Measurements from ENCODE around the gene ZNF385B.

The ZNF385B gene

GRCh38 chr2:179454443-179455171, 406.8 kb downstream of the ZNF385B start:
- in situ Hi-C loops (cut with HindIII; ENCODE audit: low sequenced_read_pairs), result no loop called here

GRCh38 chr2:179449010-179449409, 412.4 kb downstream of the ZNF385B start:
- in situ Hi-C loops (cut with HindIII; ENCODE audit: low sequenced_read_pairs), result no loop called here

GRCh38 chr2:179447839-179448447, 413.5 kb downstream of the ZNF385B start:
- in situ Hi-C loops (cut with HindIII; ENCODE audit: low sequenced_read_pairs), result no loop called here

- in situ Hi-C loops (cut with HindIII; ENCODE audit: low sequenced_read_pairs), result no loop called here
Measured at GRCh38 chr2:179447421-179447820, 414.0 kb downstream of the ZNF385B start.

DNA sequence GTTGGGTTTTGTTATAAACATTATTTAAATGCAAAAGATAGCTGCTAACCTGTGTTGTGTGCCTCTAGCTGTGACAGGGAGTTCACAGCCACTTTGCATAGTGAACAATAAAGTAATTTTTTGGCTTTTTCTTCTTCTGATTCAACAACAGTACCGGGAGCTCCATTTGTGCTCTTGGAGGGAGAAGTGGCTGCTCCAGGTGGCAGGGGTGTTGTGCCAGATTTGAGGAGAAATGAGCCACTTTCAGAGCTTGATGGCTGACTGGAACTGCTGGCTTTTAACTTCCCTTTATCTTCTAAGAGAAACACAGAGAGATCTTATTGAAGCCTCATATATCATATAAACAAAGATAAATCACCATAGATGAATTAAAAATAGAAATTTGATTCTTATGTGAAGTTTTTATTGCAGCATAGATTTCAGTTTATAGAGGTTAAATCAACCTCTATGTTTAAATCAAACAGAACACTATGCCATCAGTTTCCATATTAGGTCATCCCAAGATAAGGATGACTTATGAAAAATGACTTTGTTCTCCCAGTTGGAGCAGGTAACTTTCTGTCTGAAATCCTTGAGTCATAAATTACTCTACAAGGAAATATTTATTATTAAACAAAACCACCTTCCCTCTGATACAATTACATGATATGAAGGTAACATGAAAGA, 414.8 kb downstream of the ZNF385B start:
- in situ Hi-C loops (cut with HindIII; ENCODE audit: low sequenced_read_pairs), result no loop called here

- in situ Hi-C loops (cut with HindIII; ENCODE audit: low sequenced_read_pairs), result no loop called here
Measured at GRCh38 chr2:179444056-179444455, 417.4 kb downstream of the ZNF385B start.

DNA sequence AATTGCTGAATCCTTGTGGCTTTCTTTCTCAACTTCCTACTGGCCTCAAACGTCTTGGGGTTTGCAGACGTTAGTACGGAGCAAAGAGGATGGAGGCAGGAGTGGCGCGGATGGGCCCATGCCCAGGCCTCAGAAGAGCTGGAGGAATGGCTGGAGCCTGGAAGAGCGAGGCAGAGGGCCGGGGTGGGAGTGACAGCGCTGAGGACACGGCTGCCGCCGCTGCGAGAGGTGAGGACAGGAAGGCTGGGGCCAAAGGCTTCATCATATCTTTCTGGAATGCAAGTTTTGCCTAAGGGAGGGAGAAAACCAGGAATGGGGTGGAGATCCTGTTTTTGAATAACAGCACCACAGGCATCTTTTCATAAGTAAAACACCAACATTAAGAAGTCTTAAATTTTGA, 418.2 kb downstream of the ZNF385B start:
- in situ Hi-C loops (cut with HindIII; ENCODE audit: low sequenced_read_pairs), result no loop called here

DNA sequence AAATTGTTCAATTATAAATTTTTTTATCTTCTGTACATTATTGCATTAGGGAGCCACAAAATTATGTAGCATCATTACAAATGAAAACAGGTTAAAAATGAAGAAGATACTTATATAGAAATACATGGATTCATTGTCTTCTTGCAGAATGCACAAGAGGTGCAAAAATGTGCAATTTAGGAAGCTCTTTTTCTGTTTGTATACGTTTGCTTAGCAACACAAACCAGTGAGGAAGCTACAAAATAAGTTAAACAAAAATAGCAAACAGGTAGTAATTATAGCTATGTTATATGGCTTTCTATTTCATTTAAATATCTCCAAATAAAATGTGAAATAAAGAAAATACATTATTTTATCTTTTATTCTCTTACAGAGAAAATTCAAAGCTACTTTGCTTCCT, 419.2 kb downstream of the ZNF385B start:
- in situ Hi-C loops (cut with HindIII; ENCODE audit: low sequenced_read_pairs), result no loop called here

- in situ Hi-C loops (cut with HindIII; ENCODE audit: low sequenced_read_pairs), result no loop called here
Measured at GRCh38 chr2:179441551-179441950, 419.9 kb downstream of the ZNF385B start.

DNA sequence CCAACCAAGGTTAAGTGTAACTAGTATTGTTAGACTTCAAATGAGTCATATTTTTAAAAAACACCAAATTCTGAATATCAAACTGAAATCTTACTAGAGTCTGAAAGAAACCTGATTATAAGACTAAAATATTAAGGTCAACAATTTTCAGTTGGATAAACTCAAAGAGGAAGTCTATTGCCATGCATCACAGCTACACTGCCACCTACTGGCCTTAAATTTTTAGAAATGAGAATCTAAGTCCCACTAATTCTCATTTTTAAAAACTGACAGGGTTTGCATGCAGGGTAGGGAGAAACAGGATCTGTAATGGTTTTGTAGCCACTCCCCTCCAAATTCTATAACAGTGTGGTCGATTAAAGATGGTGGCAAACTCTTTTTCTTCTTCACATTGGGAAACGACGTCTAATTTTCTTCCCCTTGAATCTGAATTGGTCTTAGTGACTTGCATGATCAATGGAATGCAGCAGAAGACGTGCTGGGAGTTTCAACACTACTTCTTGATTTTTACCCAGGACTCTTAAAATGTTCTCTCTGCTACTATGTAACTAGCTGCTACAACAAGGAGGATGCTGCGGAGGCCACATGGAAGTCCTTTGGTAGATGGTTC, 420.7 kb downstream of the ZNF385B start:
- in situ Hi-C loops (cut with HindIII; ENCODE audit: low sequenced_read_pairs), result no loop called here

- in situ Hi-C loops (cut with HindIII; ENCODE audit: low sequenced_read_pairs), result no loop called here
Measured at GRCh38 chr2:179438654-179439053, 422.8 kb downstream of the ZNF385B start.

- in situ Hi-C loops (cut with HindIII; ENCODE audit: low sequenced_read_pairs), result no loop called here
Measured at GRCh38 chr2:179437430-179437829, 424.0 kb downstream of the ZNF385B start.

DNA sequence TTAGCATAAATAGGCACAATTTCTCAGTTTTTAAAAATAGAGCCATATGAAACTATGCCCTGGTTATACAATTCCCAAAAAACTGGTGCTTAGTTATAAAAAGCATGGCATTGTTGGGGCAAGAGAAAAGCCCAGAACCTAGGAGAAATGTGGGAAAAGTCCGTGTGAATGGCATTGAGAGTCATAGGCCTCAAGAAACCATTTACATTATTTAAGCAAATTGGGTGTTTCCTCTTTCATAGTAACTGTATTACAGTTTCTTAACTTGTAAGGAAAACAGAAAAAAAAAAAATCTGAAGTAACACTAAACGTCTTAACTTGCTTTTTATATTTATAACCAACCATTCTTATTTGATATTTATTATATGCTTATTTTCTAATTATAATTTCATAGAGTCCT, 425.8 kb downstream of the ZNF385B start:
- in situ Hi-C loops (cut with HindIII; ENCODE audit: low sequenced_read_pairs), result no loop called here

- in situ Hi-C loops (cut with HindIII; ENCODE audit: low sequenced_read_pairs), result no loop called here
Measured at GRCh38 chr2:179435000-179435399, 426.4 kb downstream of the ZNF385B start.

- in situ Hi-C loops (cut with HindIII; ENCODE audit: low sequenced_read_pairs), result no loop called here
Measured at GRCh38 chr2:179434357-179434756, 427.1 kb downstream of the ZNF385B start.

GRCh38 chr2:179432751-179433150, 428.7 kb downstream of the ZNF385B start:
- in situ Hi-C loops (cut with HindIII; ENCODE audit: low sequenced_read_pairs), result no loop called here

DNA sequence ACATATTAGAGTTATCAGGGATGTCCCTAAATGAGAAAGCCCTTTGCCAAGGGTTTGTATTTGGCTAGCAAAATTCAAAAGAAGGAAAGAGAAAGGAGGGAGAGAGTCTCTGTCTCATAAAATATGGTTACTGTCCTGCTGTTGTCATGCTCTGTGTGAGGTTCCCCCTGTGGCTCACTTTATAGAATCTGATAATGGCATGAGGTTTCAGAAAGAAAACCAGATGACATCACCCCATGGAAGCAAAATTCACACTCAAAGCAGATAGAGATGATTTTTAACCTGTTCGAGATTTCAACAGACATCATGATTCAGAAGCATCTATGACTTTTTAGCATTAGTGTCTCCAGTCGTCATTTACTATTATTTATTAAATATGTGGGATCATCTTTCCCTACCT, 431.8 kb downstream of the ZNF385B start:
- in situ Hi-C loops (cut with HindIII; ENCODE audit: low sequenced_read_pairs), result loop anchor here (5.0 kb wide), 1 partner anchor 308 kb away; no protein-coding TSS in a partner anchor

DNA sequence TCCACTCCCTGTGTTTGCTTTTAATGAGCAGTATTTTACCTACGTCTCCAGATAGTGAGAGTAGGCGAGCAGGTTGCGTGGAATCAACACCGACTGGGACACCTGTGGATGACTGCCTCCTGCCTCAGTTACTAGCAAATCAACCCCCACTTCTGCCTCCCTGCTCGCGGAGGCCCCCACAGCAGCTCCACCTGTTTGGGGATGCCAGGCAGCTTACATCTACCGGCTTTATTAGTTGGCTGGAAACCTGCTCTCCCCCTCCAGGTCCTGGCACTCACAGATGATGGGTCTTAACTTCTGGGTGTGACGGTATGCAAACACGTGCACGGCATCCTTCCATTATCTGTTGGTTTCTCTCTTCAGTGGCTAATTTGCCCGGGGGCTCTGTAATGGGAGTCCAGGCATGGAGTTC, 432.3 kb downstream of the ZNF385B start:
- in situ Hi-C loops (cut with HindIII; ENCODE audit: low sequenced_read_pairs), result loop anchor here (5.0 kb wide), 1 partner anchor 308 kb away; no protein-coding TSS in a partner anchor

DNA sequence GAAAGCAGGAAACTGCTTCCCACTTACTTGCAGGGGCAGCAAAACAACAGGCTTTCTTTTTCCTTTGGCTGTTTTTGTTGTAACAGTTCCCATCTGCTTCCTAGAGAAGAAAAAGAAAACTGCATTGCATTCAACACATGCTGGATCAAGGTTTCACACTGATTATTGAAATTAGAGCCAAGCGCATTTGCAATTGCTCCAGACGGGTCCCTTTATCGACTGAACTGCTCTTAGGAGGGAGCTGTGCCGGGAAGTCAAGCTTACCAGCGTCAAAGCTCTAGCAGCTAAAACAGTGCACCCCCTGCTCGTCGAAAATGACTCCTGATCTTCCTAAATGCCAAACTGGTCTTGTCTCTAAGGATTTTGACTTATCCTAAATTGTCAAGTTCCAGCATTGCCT, 432.8 kb downstream of the ZNF385B start:
- in situ Hi-C loops (cut with HindIII; ENCODE audit: low sequenced_read_pairs), result loop anchor here (5.0 kb wide), 1 partner anchor 309 kb away; no protein-coding TSS in a partner anchor

DNA sequence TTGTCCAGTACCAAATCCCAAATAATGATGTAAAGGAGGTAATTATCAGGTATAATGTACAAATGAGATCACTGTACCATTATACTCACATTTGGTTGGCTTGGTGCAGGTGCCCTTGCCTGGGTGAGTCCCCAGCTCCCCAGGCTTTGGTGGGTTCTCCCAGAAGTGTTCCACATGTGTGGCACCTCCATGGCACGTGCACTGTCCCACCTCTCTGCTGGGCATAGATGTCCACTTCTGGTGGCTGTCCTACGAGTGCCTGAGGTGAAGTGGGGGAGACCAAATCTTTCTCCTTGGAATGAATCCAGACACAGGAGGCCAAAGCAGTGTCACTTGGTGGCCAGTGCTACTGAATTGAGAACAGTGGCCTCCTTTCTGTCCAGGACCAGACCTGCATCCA, 434.3 kb downstream of the ZNF385B start:
- in situ Hi-C loops (cut with HindIII; ENCODE audit: low sequenced_read_pairs), result loop anchor here (5.0 kb wide), 1 partner anchor 310 kb away; no protein-coding TSS in a partner anchor

GRCh38 chr2:179424571-179424970, 436.8 kb downstream of the ZNF385B start:
- in situ Hi-C loops (cut with HindIII; ENCODE audit: low sequenced_read_pairs), result no loop called here

All from endothelial cell of hepatic sinusoid (primary cell).